GM19395 (cell line): ENCODE results near the gene GCK.

Source experiments
- ATAC-seq: cut with Tn5 transposase; IDR thresholded peaks from one replicate; pipeline ENCODE4 v1.9.1; 2021; ENCODE audit warnings: mild to moderate bottlenecking, moderate library complexity; ENCODE audit not compliant: unreplicated experiment

Gene GCK

DNA sequence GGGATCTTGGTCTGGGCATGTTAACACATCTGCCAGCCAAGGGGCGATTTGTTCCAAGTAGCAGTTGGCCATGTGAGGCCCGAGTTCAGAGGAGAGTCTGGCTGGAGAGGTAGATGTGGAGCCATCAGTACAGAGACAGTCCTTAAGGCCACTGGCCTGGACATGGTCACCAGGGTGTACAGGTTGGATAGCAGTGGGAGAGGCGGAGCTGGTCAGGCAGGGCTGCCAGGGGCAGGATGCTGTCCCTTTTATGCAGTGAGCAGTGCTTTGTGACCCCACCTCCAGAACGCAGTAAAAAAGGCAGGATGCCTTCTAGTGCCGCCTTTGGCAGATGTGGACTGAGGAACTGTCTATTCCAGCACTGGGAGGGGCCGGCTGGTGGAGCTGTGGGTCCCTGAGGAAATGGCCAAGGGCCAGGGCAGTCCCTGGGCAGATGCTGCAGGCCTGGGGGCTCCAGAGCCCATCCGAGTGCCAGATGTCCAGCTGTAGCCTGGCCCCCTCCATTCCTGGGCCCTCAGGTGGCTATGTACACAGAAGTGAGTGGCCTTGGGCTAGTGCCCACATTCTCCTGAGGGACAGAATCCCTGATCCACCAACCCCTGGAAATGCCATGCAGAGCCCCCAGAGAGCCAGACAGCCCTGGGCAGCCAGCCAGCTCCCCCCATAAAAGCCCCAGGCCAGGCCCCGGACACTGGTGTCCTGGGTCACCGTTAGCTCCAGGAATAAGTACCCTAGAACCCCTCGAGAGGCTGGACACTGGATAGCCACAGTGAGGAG, 31.0 kb downstream of the GCK start:
- no peak for ATAC-seq

DNA sequence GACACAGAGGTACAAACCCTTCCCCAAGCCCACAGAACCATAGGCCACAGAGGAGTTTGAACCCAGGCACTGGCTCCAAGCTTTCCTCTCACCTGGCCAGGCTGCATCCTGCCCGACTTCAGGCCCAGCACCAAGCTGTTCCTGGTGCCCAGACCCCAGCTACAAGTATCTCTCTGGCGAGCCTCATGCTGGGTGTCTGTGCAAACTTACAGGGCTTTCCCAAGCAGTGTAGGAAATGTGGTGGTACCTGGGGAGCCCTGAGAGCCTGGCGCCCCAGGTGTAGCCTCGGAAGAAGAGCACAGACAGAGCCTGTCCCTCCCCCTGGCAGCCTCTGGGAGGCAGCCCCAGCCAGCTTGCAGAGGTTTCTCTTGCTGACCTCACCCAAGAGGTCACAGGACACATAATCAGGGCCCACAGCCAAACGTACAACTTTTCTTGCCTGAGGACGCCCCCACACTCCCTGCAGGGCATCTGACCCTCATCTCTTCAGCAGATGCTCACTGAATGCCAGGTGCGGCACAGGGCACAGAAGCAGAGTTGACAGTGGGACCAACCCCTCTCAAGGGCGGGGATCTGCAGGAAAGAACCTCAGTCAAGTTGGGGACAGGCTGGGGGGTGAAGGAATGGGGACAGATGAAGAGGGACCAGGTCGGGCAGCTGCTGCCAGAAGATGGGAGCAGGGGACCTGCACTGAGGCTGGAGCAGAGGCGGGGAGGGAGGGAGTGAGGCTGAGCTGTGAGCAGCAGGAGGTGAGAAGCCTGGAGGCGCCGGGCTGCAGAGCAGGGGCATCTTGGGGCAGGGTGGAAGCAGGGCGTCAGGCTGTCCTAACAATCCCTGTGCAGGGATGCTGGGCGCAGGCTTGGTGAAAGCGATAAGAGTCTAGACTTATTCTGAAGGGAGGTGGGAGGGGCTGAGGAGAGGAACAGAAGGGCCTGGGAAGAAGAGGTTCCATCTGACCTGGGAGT, 31.8 kb downstream of the GCK start:
- ATAC-seq, result no peak

- no peak for ATAC-seq
These were observed 32.7 kb downstream of the GCK start for GRCh38 chr7:44156453-44157010.

DNA sequence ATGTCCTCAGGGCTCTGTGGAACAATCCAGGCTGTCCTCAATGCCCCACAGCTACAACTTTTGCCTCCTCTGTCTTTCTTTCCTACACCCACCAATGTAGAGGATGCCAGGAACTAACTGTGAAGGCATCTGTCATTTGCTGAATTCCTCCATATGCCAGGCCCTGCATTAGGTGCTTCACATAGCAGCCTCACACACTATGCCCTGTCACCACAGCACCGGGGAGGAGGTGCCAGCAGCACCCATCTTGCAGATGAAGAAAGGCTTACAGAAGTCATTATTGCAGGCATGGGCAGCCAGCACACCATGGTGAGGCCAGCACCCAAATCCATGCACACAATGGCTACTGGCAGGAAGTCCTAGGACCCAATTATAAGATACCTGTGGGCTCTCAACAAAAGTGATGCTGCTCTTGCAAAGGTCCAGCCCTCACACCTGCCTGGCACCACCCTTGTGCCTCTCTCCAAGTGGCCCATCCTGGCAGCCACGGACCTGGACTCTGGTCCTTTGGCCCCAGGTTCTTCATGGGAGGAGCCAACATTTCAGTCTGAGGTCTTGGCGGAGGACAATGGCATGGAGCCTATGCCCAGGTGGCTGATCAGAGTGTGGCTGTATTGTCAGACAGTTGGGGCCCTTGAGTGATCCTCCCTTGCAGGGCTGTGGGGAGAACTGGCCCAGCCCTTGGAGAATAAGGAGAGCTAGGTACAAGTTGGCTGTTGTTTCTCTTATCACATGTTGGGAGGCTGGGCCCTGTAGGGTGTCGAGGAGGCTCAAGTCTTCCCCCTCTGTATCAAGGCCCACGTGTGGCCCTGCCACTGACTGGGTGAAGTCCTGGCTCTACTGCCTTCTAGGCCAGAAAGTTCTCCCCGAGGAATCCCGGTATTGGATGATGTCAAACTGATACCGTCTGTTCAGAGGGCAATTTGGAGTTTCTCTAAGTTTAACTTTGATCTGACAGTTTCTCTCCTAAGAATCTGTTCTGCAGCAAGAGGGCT, 33.8 kb downstream of the GCK start:
- ATAC-seq, result no peak

GRCh38 chr7:44154703-44155102, 34.5 kb downstream of the GCK start:
- no peak for ATAC-seq

GRCh38 chr7:44153948-44154335, 35.3 kb downstream of the GCK start:
- ATAC-seq, result no peak

DNA sequence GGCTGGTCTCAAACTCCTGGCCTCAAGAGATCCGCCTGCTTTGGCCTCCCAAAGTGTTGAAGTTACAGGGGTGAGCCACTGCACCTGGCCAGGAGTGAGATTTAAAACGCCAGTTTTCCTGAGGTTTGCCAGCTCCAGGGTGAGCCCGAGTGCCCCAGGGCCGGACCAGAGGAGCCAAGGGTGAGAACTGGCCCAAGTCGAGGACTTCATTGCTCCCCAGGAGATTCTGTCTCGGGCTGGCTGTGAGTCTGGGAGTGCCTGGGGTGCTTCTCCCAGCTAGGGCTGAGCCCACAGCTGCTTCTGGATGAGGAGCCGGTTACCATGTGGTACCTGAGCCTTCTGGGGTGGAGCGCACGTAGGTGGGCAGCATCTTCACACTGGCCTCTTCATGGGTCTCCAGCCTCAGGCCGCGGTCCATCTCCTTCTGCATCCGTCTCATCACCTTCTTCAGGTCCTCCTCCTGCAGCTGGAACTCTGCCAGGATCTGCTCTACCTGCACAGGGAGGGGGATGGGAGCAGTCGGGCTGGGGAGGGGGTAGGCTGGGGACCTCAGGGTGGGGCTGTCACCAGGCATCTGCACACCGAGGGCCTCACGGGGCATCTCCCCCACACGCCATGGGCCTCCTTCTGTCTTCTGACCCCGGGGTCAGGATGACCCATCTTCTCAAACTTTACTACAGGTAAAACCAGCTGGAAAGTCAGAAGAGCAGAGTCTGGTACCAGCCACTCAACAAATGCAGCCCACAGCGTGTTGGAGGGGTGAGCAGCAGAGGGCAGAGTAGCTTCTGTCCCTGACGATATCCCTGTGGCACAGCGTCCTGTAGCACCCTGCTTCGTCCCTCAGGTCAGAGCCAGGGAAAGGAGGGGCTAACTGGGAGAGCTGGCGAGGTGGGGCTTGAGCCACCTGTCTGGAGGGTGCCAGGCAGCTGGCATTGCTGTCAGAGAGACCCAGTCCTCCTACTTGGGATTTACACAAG, 36.0 kb downstream of the GCK start:
- no peak for ATAC-seq

DNA sequence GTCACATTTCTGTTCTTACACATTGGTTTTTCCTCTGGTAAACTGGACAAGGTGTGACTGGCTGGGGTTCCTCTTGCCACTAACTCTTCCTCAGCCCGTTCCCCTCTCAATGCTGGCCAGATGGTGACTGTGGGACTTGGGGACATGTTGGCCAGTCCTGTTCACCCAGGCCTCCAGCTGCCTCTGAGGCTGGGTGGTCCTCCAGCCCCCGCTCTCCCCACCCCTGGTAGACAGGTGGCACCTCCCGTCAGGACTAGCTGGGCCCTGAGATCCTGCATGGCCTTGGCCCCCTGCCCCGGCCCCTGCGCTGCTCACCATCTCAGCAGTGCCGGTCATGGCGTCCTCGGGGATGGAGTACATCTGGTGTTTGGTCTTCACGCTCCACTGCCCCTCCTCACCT, 37.3 kb downstream of the GCK start:
- no peak for ATAC-seq

DNA sequence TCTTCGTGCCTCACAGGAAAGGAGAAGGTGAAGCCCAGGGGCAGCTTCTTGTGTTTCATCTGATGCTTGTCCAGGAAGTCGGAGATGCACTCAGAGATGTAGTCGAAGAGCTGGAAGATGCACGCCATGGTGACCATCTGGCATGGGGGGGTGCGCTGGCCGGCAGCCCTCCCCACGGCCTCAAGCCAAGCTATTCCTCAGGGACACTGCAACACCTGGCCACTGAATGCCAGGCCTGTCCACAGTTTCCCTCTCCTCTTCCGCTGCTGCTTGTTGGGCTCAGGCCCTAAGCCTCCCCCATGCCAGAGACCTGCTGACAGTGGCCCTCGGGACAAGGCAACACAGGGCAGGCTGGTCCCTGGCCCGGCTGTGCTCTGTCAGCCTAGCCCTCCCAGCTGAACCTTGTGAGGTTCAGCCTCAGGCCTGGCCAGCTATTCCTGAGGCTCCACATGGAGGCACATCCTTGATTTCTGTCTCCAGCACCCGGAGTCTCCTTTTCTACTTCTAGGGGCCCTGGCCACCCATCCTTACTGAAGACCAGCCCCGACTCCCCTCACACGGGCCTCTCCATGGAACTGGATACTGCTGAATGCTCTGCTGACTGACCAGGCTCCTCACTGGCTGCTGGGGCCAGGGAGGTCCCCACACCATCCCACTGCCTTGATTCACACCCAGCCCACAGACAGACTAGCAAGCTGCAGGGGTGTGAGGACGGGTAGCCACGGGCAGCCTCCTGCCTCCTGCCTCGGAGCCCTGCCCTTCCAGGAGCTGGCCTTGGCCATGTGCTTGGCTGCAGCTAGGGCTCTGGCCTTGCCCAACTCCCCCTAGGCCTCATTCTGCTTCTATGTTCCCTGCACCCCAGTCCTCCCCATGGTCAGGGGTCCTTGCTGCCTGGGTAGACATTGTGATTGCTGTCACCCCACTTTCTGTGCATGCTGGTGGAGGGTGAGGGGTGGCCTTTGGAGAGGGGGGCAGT, 38.0 kb downstream of the GCK start:
- no peak for ATAC-seq

GRCh38 chr7:44150466-44150832, 38.8 kb downstream of the GCK start:
- peak; percentile 69 for ATAC-seq

DNA sequence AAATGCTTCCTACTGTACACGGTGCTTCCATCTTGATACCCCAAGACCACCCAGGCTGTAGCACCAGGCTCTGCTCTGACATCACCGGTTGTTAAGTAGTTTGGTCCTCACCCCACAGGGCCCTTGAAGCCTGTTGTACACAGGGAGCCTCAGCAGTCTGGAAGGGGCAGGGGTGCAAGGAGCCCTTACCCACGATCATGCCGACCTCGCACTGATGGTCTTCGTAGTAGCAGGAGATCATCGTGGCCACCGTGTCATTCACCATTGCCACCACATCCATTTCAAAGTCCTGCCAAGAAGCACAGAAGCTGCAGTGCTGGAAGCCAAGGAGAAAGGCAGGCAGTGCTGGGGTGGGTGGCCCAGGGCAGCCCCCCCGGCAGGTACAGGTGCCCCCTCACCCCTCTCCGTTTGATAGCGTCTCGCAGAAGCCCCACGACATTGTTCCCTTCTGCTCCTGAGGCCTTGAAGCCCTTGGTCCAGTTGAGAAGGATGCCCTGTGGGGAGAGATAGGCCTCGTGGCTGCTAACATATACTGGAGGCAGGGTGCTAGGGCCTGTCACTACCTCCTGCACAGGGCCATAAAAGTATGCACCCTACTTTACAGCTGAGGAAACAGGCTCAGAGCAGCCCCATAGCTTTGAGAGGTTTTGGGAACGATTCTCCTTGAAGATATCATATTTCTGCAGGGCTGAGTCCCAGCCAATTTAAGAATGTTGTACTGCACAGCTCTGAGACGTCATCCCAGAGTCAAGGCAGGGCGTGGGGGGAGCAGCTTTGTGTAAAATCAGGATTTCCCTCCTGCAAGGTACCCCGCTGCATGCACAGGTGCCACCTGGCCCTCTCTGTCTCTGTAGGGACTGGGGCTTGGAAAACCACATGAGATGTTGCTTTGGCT, 39.4 kb downstream of the GCK start:
- no peak for ATAC-seq

DNA sequence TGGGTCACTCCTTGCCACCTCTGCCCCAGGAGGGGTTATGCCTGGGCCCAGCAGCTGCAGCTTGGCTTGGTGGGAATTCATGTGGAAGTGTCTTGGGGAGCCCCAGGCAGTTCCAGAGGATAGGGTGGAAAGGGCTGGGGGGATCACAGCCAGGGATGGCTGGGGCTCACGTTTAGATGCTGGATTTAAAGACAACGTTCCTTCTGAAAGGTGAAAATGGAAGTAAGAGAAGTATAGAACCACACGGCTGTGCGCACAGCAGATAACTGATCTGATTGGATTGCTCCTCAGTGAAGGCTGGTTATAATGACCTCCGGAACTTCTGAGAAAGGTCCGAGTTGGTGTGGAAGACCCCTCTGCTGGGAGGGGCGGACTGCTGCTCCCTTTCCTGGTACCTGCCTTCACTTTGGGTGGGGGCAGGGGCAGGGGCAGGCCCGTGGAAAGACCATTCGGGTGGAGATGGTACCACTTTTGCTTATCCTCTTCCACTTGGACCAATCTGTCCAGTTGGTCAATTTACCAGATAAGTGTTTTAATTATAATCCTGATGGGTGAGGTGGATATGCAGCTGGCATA, 40.2 kb downstream of the GCK start:
- ATAC-seq, result no peak

GRCh38 chr7:44148166-44148565, 41.1 kb downstream of the GCK start:
- ATAC-seq, result no peak

DNA sequence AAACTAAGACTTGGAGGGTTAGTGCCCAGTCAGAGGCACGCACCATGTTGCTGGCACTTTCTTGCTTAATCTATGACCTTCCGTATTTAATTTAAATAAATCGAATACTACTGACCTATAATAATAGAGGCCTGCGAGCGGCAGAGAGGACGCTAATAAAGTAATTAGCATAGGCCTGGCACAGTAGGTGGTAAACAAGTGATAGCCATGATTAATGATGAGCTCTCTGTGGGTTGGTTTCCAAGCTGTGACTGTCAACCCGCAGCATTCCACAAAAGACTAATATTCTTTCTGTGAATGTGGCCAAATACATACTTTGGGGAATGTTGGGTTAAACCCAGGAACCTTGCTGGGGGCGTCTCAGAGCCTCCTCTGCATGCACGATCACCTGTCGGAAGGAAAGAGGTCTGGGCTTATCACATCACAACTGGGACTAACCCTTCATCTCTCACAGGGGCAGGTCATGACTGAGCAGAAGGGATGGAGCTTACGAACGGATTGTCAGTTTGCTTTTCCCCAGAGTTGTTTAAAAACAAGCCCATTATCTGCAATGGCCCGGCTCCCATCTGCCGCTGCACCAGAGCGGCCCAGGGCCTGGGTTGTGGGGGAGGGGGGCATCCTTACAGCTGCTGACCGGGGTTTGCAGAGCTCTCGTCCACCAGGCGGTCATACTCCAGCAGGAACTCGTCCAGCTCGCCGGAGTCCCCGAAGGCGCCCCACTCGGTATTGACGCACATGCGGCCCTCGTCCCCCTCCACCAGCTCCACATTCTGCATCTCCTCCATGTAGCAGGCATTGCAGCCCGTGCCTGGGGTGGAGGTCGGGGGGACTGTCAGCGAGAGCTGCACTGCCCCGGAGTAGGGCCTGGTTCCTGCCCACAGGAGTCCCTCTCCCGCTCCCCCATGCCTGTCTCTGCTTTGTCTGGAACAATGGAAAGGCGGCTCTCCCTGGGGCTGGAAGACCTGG, 41.9 kb downstream of the GCK start:
- ATAC-seq, result no peak

- no peak for ATAC-seq
These were observed 43.0 kb downstream of the GCK start for GRCh38 chr7:44145969-44146911.
